Measurements from ENCODE around the gene RALGAPA2.
A peak's percentile ranks its signal among the peaks of the same experiment; 100 is the strongest.

The RALGAPA2 gene

GRCh38 chr20:20497242-20497978, 215.0 kb downstream of the RALGAPA2 start:
- no peak for DNase-seq (ENCODE audit: low read depth)

GRCh38 chr20:20495729-20496503, 216.5 kb downstream of the RALGAPA2 start:
- DNase-seq (ENCODE audit: low read depth): no peak

- DNase-seq (ENCODE audit: low read depth): no peak
Measured at GRCh38 chr20:20493701-20494100, 218.7 kb downstream of the RALGAPA2 start.

- no peak for DNase-seq (ENCODE audit: low read depth)
Measured at GRCh38 chr20:20492521-20493332, 219.7 kb downstream of the RALGAPA2 start.

GRCh38 chr20:20491784-20492264, 220.6 kb downstream of the RALGAPA2 start:
- no peak for DNase-seq (ENCODE audit: low read depth)

GRCh38 chr20:20491110-20491783, 221.2 kb downstream of the RALGAPA2 start:
- peak; percentile 28 for DNase-seq (ENCODE audit: low read depth)

- DNase-seq (ENCODE audit: low read depth): no peak
Measured at GRCh38 chr20:20490673-20491072, 221.8 kb downstream of the RALGAPA2 start.

- no peak for DNase-seq (ENCODE audit: low read depth)
Measured at GRCh38 chr20:20489648-20490341, 222.6 kb downstream of the RALGAPA2 start.

- no peak for DNase-seq (ENCODE audit: low read depth)
Measured at GRCh38 chr20:20489054-20489453, 223.4 kb downstream of the RALGAPA2 start.

GRCh38 chr20:20488388-20488787, 224.1 kb downstream of the RALGAPA2 start:
- DNase-seq (ENCODE audit: low read depth): no peak

GRCh38 chr20:20487811-20488210, 224.6 kb downstream of the RALGAPA2 start:
- DNase-seq (ENCODE audit: low read depth): no peak

GRCh38 chr20:20483328-20483727, 229.1 kb downstream of the RALGAPA2 start:
- DNase-seq (ENCODE audit: low read depth): no peak

- DNase-seq (ENCODE audit: low read depth): no peak
Measured at GRCh38 chr20:20482453-20482852, 230.0 kb downstream of the RALGAPA2 start.

- peak; percentile 63 for DNase-seq (ENCODE audit: low read depth)
Measured at GRCh38 chr20:20480689-20481088, 231.8 kb downstream of the RALGAPA2 start.

GRCh38 chr20:20480126-20480525, 232.3 kb downstream of the RALGAPA2 start:
- no peak for DNase-seq (ENCODE audit: low read depth)

- DNase-seq (ENCODE audit: low read depth): no peak
Measured at GRCh38 chr20:20477444-20478041, 234.9 kb downstream of the RALGAPA2 start.

- DNase-seq (ENCODE audit: low read depth): no peak
Measured at GRCh38 chr20:20476504-20476903, 235.9 kb downstream of the RALGAPA2 start.

GRCh38 chr20:20473657-20474056, 238.8 kb downstream of the RALGAPA2 start:
- no peak for DNase-seq (ENCODE audit: low read depth)

- no peak for DNase-seq (ENCODE audit: low read depth)
Measured at GRCh38 chr20:20472684-20473274, 239.7 kb downstream of the RALGAPA2 start.

GRCh38 chr20:20466341-20466879, 246.0 kb downstream of the RALGAPA2 start:
- DNase-seq (ENCODE audit: low read depth): peak; percentile 56
